ENCODE data around the gene TIPRL.

DNA sequence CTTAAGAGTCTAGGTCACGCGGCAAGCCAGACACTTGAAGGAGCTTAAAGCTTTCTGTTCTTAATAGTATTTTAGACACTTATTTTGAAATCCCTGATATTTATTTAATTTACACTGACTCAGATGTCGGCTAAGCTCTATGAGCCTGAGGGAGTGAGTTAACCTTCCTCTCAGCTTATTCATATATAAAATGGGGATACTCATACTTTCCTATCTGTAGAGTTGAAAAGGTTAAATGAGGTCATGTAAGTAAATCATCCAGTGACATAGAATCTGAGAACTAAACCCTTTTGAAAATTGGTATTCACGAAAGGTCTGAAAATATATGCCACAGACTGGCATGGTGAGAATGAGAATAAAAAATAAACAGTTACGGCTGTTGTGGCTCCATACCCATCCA is 40.6 kb upstream of the TIPRL start:
- TF ChIP-seq, protein P1, sequence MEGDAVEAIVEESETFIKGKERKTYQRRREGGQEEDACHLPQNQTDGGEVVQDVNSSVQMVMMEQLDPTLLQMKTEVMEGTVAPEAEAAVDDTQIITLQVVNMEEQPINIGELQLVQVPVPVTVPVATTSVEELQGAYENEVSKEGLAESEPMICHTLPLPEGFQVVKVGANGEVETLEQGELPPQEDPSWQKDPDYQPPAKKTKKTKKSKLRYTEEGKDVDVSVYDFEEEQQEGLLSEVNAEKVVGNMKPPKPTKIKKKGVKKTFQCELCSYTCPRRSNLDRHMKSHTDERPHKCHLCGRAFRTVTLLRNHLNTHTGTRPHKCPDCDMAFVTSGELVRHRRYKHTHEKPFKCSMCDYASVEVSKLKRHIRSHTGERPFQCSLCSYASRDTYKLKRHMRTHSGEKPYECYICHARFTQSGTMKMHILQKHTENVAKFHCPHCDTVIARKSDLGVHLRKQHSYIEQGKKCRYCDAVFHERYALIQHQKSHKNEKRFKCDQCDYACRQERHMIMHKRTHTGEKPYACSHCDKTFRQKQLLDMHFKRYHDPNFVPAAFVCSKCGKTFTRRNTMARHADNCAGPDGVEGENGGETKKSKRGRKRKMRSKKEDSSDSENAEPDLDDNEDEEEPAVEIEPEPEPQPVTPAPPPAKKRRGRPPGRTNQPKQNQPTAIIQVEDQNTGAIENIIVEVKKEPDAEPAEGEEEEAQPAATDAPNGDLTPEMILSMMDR (IDR thresholded peaks at IDR 0.05): no peak
- TF ChIP-seq EZH2 (IDR thresholded peaks at IDR 0.05; ENCODE audit: borderline replicate concordance, insufficient read depth, low read depth, low read length, poor library complexity, severe bottlenecking): no peak

Data from B cell (primary cell).